H1 (cell line): ENCODE results near the gene ARL9. TPM values are rescaled to one million over a fixed set of nuclear protein-coding genes. Genes with fewer than 3 reads are reported as not detected.

ENCODE experiments used
- CTCF ChIA-PET: fragments of 300-600 bp; sonication (Branson Sonifier 250); formaldehyde crosslinking; loops from one replicate; lab custom pipeline; 2021; ENCODE audit not compliant: partially characterized antibody; lab: Charles Lee
- POLR2A ChIA-PET: fragments of 300-600 bp; sonication (Branson Sonifier 250); formaldehyde crosslinking; loops from one replicate; lab custom pipeline; 2021; ENCODE audit warnings: inconsistent platforms; ENCODE audit not compliant: partially characterized antibody; lab: Charles Lee
- DNase-seq, 2 experiments: peaks; one replicate each; pipeline versions ENCODE4 v3.0.0 to v3.0.0-alpha.2; 2010 to 2022; ENCODE audit warnings: low spot score in 2 of 2, low read depth in 1 of 2, mixed read lengths in 1 of 2
- FAIRE-seq: peaks from 2 replicates; lab custom pipeline; 2011; peaks lifted over from hg19 to GRCh38; lab: Jason Lieb, UNC
- H2AFZ ChIP-seq: 2 replicates; pipeline ENCODE4 v1.8.1; 2012; ENCODE audit warnings: low read length, inconsistent platforms
- H2AK5ac ChIP-seq: 2 replicates; pipeline ENCODE4 v1.6.1; 2013; ENCODE audit warnings: low read depth, low read length
- H2BK120ac ChIP-seq: replicated peaks from 2 replicates; pipeline ENCODE3; 2013; ENCODE audit warnings: low read depth, low read length, inconsistent platforms
- H2BK12ac ChIP-seq: 2 replicates; pipeline ENCODE4 v1.6.1; 2013; ENCODE audit warnings: low read depth, low read length
- H2BK15ac ChIP-seq: 2 replicates; pipeline ENCODE4 v1.6.1; 2013; ENCODE audit warnings: low read length
- H2BK20ac ChIP-seq: 2 replicates; pipeline ENCODE4 v1.6.1; 2013; ENCODE audit warnings: low read length
- H2BK5ac ChIP-seq: 2 replicates; pipeline ENCODE4 v1.6.1; 2013; ENCODE audit warnings: low read depth, low read length
- H3K14ac ChIP-seq: 2 replicates; pipeline ENCODE4 v1.6.1; 2013; ENCODE audit warnings: inconsistent platforms; ENCODE audit not compliant: insufficient read length
- H3K18ac ChIP-seq: 2 replicates; pipeline ENCODE4 v1.6.1; 2013; ENCODE audit warnings: low read length; ENCODE audit errors: extremely low read depth
- H3K23ac ChIP-seq: 2 replicates; pipeline ENCODE4 v1.6.1; 2013; ENCODE audit warnings: inconsistent platforms; ENCODE audit not compliant: insufficient read length
- H3K23me2 ChIP-seq: 2 replicates; pipeline ENCODE4 v1.6.1; 2013; ENCODE audit warnings: low read depth, low read length
- H3K27ac ChIP-seq: 2 replicates; pipeline ENCODE4 v1.6.1; 2011; ENCODE audit warnings: low read depth, low read length, inconsistent platforms
- H3K27me3 ChIP-seq, 4 experiments: replicated peaks in 1 of 4; 1 replicate in 1 of 4; 2 replicates in 3 of 4; pipeline versions ENCODE4 v1.6.1 to v1.8.1; 2011 to 2013; ENCODE audit warnings: low read length in 3 of 4, mild to moderate bottlenecking in 3 of 4, inconsistent platforms in 2 of 4, mixed read lengths in 2 of 4, moderate library complexity in 1 of 4; ENCODE audit not compliant: control insufficient read depth in 3 of 4, insufficient read depth in 3 of 4; ENCODE audit errors: extremely low read depth in 1 of 4
- H3K36me3 ChIP-seq, 4 experiments: 2 replicates each; pipeline versions ENCODE4 v1.6.1 to v1.8.1; 2011 to 2013; ENCODE audit warnings: mild to moderate bottlenecking in 4 of 4, low read length in 3 of 4, moderate library complexity in 2 of 4, control low read depth in 1 of 4, inconsistent platforms in 1 of 4; ENCODE audit not compliant: insufficient read depth in 4 of 4, control insufficient read depth in 2 of 4
- H3K4ac ChIP-seq: replicated peaks from 2 replicates; pipeline ENCODE3; 2013; ENCODE audit warnings: low read length, low read depth, mixed read lengths, inconsistent platforms; ENCODE audit not compliant: insufficient read length
- H3K4me1 ChIP-seq, 4 experiments: replicated peaks in 1 of 4; 1 replicate in 1 of 4; 2 replicates in 3 of 4; pipeline versions ENCODE4 v1.6.1 to v1.8.1; 2011 to 2013; ENCODE audit warnings: low read length in 3 of 4, inconsistent platforms in 2 of 4, mixed read lengths in 1 of 4; ENCODE audit not compliant: insufficient read depth in 4 of 4, control insufficient read depth in 3 of 4
- H3K4me2 ChIP-seq, 2 experiments: 2 replicates each; pipeline versions ENCODE4 v1.6.1 to v1.8.1; 2011 to 2013; ENCODE audit warnings: low read depth in 2 of 2, low read length in 2 of 2, control low read depth in 1 of 2, inconsistent platforms in 1 of 2, mild to moderate bottlenecking in 1 of 2; ENCODE audit not compliant: insufficient read depth in 1 of 2
- H3K4me3 ChIP-seq, 4 experiments: fragments of 200-600, 300-600 bp in 1 of 4; sonication (generic), shearing (Covaris generic), sonication (Bioruptor Twin) in 1 of 4; 2 replicates each; pipeline versions ENCODE4 v1.5.1 to v1.8.1; 2011 to 2016; ENCODE audit warnings: low read length in 4 of 4, low read depth in 3 of 4, control low read depth in 2 of 4, inconsistent platforms in 2 of 4, mild to moderate bottlenecking in 2 of 4, mixed read lengths in 1 of 4, moderate library complexity in 1 of 4; ENCODE audit not compliant: insufficient read depth in 2 of 4; ENCODE audit errors: extremely low read depth in 1 of 4
- H3K56ac ChIP-seq: replicated peaks from 2 replicates; pipeline ENCODE3; 2013; ENCODE audit warnings: low read depth, mild to moderate bottlenecking, mixed read lengths, low read length, inconsistent platforms; ENCODE audit not compliant: insufficient read length
- H3K79me1 ChIP-seq: 2 replicates; pipeline ENCODE4 v1.6.1; 2013; ENCODE audit warnings: low read depth, low read length, control low read depth
- H3K79me2 ChIP-seq, 2 experiments: 2 replicates each; pipeline versions ENCODE4 v1.6.1 to v1.8.1; 2012 to 2013; ENCODE audit warnings: low read length in 2 of 2, mild to moderate bottlenecking in 2 of 2, inconsistent platforms in 1 of 2; ENCODE audit not compliant: insufficient read depth in 2 of 2, control insufficient read depth in 1 of 2
- H3K9ac ChIP-seq, 4 experiments: replicated peaks in 1 of 4; 1 replicate in 1 of 4; 2 replicates in 3 of 4; pipeline versions ENCODE4 v1.6.1 to v1.8.1; 2011 to 2013; ENCODE audit warnings: low read depth in 3 of 4, low read length in 3 of 4, control low read depth in 2 of 4, mild to moderate bottlenecking in 2 of 4, moderate library complexity in 2 of 4, inconsistent platforms in 1 of 4; ENCODE audit errors: extremely low read depth in 1 of 4
- H3K9me3 ChIP-seq, 2 experiments: 2 replicates each; pipeline versions ENCODE4 v1.6.1 to v1.8.1; 2012 to 2013; ENCODE audit warnings: mild to moderate bottlenecking in 2 of 2, moderate library complexity in 2 of 2, control low read depth in 1 of 2, inconsistent platforms in 1 of 2, low read depth in 1 of 2, low read length in 1 of 2, mixed read lengths in 1 of 2; ENCODE audit not compliant: insufficient read depth in 2 of 2
- H4K20me1 ChIP-seq, 2 experiments: replicated peaks in 1 of 2; 2 replicates each; pipeline versions ENCODE3 to v1.8.1; 2011 to 2013; ENCODE audit warnings: inconsistent platforms in 2 of 2, low read length in 2 of 2, mild to moderate bottlenecking in 1 of 2; ENCODE audit not compliant: insufficient read depth in 2 of 2, control insufficient read depth in 1 of 2
- H4K5ac ChIP-seq: 2 replicates; pipeline ENCODE4 v1.6.1; 2013; ENCODE audit warnings: low read length, low read depth, mixed read lengths, inconsistent platforms; ENCODE audit not compliant: insufficient read length
- H4K8ac ChIP-seq: 2 replicates; pipeline ENCODE4 v1.8.0; 2013; ENCODE audit warnings: mild to moderate bottlenecking, moderate library complexity, low read length, inconsistent platforms; ENCODE audit not compliant: insufficient read depth; ENCODE audit errors: extremely low read depth
- H4K91ac ChIP-seq: replicated peaks from 2 replicates; pipeline ENCODE3; 2013; ENCODE audit warnings: low read length, mixed read lengths, inconsistent platforms; ENCODE audit not compliant: insufficient read length
- BACH1 ChIP-seq: IDR thresholded peaks from 2 replicates; pipeline ENCODE4 v1.6.1; 2012; ENCODE audit warnings: low read length, improper control_type of control experiment
- BCL11A ChIP-seq, 2 experiments: IDR thresholded peaks; one replicate each; pipeline ENCODE4 v1.6.1; 2011; ENCODE audit warnings: low read depth in 2 of 2, low read length in 2 of 2, mild to moderate bottlenecking in 2 of 2
- BRCA1 ChIP-seq: IDR thresholded peaks from 2 replicates; pipeline ENCODE4 v1.6.1; 2012; ENCODE audit warnings: low read depth, low read length, improper control_type of control experiment
- CBX8 ChIP-seq: fragments of 300-800, 300-1000 bp; sonication (generic); IDR thresholded peaks from 2 replicates; pipeline ENCODE4 v1.7.1; 2016; ENCODE audit warnings: low read depth, low read length, borderline replicate concordance
- CHD1 ChIP-seq: IDR thresholded peaks from 2 replicates; pipeline ENCODE4 v1.6.1; 2012; ENCODE audit warnings: low read depth, low read length, improper control_type of control experiment
- CTBP2 ChIP-seq: IDR thresholded peaks from 2 replicates; pipeline ENCODE4 v1.7.0; 2011; ENCODE audit warnings: borderline replicate concordance, mild to moderate bottlenecking, moderate library complexity, mixed read lengths, low read length; ENCODE audit not compliant: insufficient read depth, insufficient read length
- KDM1A ChIP-seq: fragments of 200-600, 300-600 bp; sonication (generic); IDR thresholded peaks from 2 replicates; pipeline ENCODE4 v1.7.1; 2016; ENCODE audit warnings: mild to moderate bottlenecking, low read length, borderline replicate concordance
- PHF8 ChIP-seq: fragments of 200-600 bp; sonication (generic); conservative IDR thresholded peaks from 2 replicates; pipeline ENCODE4 v1.7.1; 2012; ENCODE audit warnings: low read depth, mild to moderate bottlenecking, inconsistent platforms, low read length, moderate library complexity
- RFX5 ChIP-seq: IDR thresholded peaks from 2 replicates; pipeline ENCODE4 v1.6.1; 2011; ENCODE audit warnings: low read depth, low read length, improper control_type of control experiment, borderline replicate concordance
- RXRA ChIP-seq: IDR thresholded peaks from 2 replicates; pipeline ENCODE4 v1.6.1; 2011; ENCODE audit warnings: low read depth, mild to moderate bottlenecking, low read length, moderate library complexity; ENCODE audit not compliant: insufficient read depth
- SIX5 ChIP-seq: IDR thresholded peaks from 2 replicates; pipeline ENCODE4 v1.6.1; 2011; ENCODE audit warnings: mild to moderate bottlenecking, low read depth, low read length
- TAF1 ChIP-seq: IDR thresholded peaks from 2 replicates; pipeline ENCODE4 v1.6.1; 2011; ENCODE audit warnings: mild to moderate bottlenecking, low read depth, low read length
- TCF12 ChIP-seq: IDR thresholded peaks from 2 replicates; pipeline ENCODE4 v1.6.1; 2011; ENCODE audit warnings: low read depth, mild to moderate bottlenecking, low read length
- WGBS, 2 experiments: shearing (Covaris generic) in 1 of 2; methylation state at CpG; one replicate each; pipeline versions ENCODE4 v1.1.6 to v1.1.7; 2013 to 2015; ENCODE audit warnings: low lambda C conversion rate in 2 of 2, mixed read lengths in 2 of 2, inconsistent platforms in 1 of 2, low coverage in 1 of 2, missing lambda C conversion rate in 1 of 2; ENCODE audit not compliant: insufficient replicate concordance in 2 of 2, insufficient coverage in 1 of 2, insufficient read length in 1 of 2; ENCODE audit errors: extremely low coverage in 1 of 2, missing lambda C conversion rate in 1 of 2; 5-methylcytosine and 5-hydroxymethylcytosine counted together
- polyA plus RNA-seq, 7 experiments: library from polyadenylated mRNA; depleted of rRNA in 3 of 7; stranded (reverse) in 5 of 7; unstranded in 2 of 7; fragments of >200 nt in 5 of 7; fragments of 200-250 nt in 2 of 7; gene quantifications; 1 replicate in 5 of 7; 2 replicates in 1 of 7; 4 replicates in 1 of 7; pipeline versions ENCODE4 v1.2.1 to v1.2.3, GENCODE V29; 2011 to 2013; ENCODE audit warnings: missing spikeins in 2 of 7, mixed read lengths in 2 of 7
- total RNA-seq: library from RNA; stranded (reverse); fragmentation: NEBNext Ultra II Directional; extraction: Animal tissue kit (Norgen Biotek cat#: 25700); gene quantifications from 2 replicates; pipeline ENCODE4 v1.2.1, GENCODE V29; 2021

Gene ARL9
- total and polyA plus RNA-seq, 2 of the 8 experiments (the other 6 are each of a cell fraction or from before 2014, with no cell fraction given): 0.60 to 0.76 TPM

GRCh38 chr4:56551516-56551915, 45.9 kb downstream of the ARL9 start:
- no peaks in the 10 kb centered on the region for H3K79me1 ChIP-seq
- no peak overlapping the region for H2AFZ ChIP-seq
- no peak overlapping the region for H3K23ac ChIP-seq
- no peaks in the 10 kb centered on the region for H3K23me2 ChIP-seq
- FAIRE-seq (no peak), DNase-seq (no peak)
- WGBS, 2 experiments: 87% methylated on average over 2 of the region's 2 CpGs; no CpG with 5 or more reads in 1 of the 2 experiments
- no peak overlapping the region for H4K5ac ChIP-seq
- no peak overlapping the region for H2BK5ac ChIP-seq
- no peaks in the 10 kb centered on the region for H4K20me1 ChIP-seq
- no peak overlapping the region for H3K14ac ChIP-seq
- H3K9ac ChIP-seq: no peak overlapping the region
- POLR2A ChIA-PET: no interaction called here
- CTCF ChIA-PET: interaction anchor here (1.3 to 1.7 kb wide), 2 partner anchors 24 to 248 kb away, joined by 4 read pairs; no protein-coding TSS in a partner anchor
- H3K27me3 ChIP-seq: no peaks in the 10 kb centered on the region
- H3K4me2 ChIP-seq: no peak overlapping the region
- no peak overlapping the region for H3K18ac ChIP-seq
- H2BK20ac ChIP-seq: no peak overlapping the region
- no peaks in the 10 kb centered on the region for H3K9me3 ChIP-seq
- no peak overlapping the region for H3K27ac ChIP-seq
- no peak overlapping the region for H4K8ac ChIP-seq
- H2BK120ac ChIP-seq: no peak overlapping the region
- no peak overlapping the region for H2BK15ac ChIP-seq
- H4K91ac ChIP-seq: no peak overlapping the region
- H2BK12ac ChIP-seq: no peak overlapping the region
- H3K56ac ChIP-seq: no peak overlapping the region
- no peaks in the 10 kb centered on the region for H3K4me1 ChIP-seq
- no peaks in the 10 kb centered on the region for H3K36me3 ChIP-seq
- TF ChIP-seq CTBP2 (no peak), CBX8 (no peak), PHF8 (no peak), BACH1 (no peak), SIX5 (no peak), KDM1A (no peak), BRCA1 (no peak), RFX5 (no peak), BCL11A (IDR thresholded peaks at IDR 0.05; ENCODE audit: low read depth in 2 of 2, low read length in 2 of 2) (no peak), TAF1 (no peak), RXRA (no peak), CHD1 (no peak), TCF12 (no peak)
- no peaks in the 10 kb centered on the region for H3K79me2 ChIP-seq
- H2AK5ac ChIP-seq: no peak overlapping the region
- no peak overlapping the region for H3K4ac ChIP-seq
- H3K4me3 ChIP-seq: no peak overlapping the region
